ENCODE data around the gene RPL37.
A peak's percentile ranks its signal among the peaks of the same experiment; 100 is the strongest.

DNA sequence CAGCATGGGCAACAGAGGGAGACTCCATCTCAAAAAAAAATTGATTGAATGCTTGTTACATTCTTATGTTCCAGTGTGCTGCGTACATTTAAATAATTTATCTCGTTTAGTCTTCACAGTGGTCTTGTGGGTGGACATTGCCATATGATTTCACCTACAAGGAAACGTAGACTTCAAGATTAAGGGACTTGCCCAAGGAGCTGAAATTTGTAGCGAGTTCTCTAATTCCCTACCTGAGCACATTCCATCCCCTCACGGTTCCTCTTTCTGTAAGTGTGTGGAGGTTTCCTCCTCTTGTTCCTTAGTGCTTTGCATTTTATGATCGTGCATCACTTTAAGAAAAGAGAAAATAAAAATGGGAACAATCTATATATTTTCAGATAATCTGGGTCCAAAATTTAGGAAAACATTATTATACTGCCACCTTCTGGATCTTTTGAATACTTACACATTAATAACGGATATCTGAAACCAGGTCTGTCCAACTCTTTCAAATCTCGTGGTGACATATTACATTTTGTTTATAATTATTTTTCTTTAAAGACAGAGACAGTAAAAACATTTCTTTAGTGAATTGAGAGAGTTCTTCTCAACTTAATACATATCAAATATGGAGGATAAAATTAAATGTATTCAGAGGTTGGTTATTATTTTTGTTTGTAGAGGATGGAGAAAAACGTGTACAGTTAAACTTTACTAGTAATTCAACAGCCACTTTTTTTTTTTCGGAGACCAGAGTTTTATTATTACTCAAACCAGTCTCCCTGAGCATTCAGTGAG lies 44.3 kb upstream of the RPL37 start:
- TF ChIP-seq POLR2A (IDR thresholded peaks at IDR 0.05): no peak
- TF ChIP-seq CTCF (IDR thresholded peaks at IDR 0.05): peak; percentile 8 to 61 (median 33)
